Stimulated activated naive CD8-positive, alpha-beta T cell treated with anti-CD3 and anti-CD28 coated beads, Interleukin-15, Interleukin-2, amounts not matched to agents 100 ng/mL and 50 ng/mL, for 24 hours (primary cell): ENCODE results near the gene AKT3.

Experiments used
- H3K27ac Mint-ChIP-seq: one replicate; pipeline ENCODE4 v1.8.0; 2021; ENCODE audit warnings: mild to moderate bottlenecking, mixed read lengths
- H3K27me3 Mint-ChIP-seq: one replicate; pipeline ENCODE4 v1.8.0; 2021; ENCODE audit warnings: mixed read lengths
- H3K36me3 Mint-ChIP-seq: one replicate; pipeline ENCODE4 v1.8.0; 2021; ENCODE audit warnings: low read depth, mixed read lengths
- H3K4me1 Mint-ChIP-seq: one replicate; pipeline ENCODE4 v1.8.0; 2021; ENCODE audit warnings: low read depth, mixed read lengths
- H3K4me3 Mint-ChIP-seq: one replicate; pipeline ENCODE4 v1.8.0; 2021; ENCODE audit warnings: mild to moderate bottlenecking, mixed read lengths
- H3K9me3 Mint-ChIP-seq: one replicate; pipeline ENCODE4 v1.8.0; 2021; ENCODE audit warnings: mixed read lengths

Gene AKT3

DNA sequence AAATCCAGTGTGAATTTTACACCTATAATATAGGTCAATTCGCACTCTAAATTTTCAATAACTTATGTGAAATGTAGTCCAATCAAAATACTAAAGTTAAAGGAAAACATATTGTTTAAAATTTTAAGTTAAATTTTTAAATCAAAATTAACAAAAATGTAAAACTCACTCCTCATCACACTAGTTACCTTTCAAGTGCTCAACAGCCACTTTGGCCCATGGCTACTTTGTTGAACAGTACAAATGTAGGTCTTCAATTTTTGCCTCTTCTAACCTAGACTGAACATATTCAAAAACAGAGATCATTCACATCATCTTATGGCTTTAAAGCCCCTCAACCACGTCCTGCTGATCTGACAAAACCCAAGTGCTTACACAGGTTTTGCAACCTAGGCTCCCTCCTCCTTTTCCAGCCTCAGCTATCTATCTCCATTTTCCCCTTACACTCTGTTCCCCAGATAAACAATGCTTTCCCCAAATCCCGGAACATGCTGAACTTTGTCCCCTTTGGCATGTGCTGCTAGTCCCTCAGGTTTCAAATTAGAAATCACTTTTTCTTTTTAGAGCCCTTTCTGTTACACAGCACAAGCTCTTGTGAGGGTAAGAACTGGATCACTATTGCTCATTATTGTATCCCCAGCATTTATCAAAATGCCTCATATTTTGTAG lies 110.6 kb downstream of the AKT3 start:
- Mint-ChIP-seq H3K9me3 (no peaks in the 10 kb centered on the region), H3K27me3 (no peaks in the 10 kb centered on the region), H3K4me1 (peaks cover 20% of the 10 kb centered on the region), H3K27ac (no peak overlapping the region), H3K36me3 (peaks cover 17% of the 10 kb centered on the region), H3K4me3 (no peak overlapping the region)

DNA sequence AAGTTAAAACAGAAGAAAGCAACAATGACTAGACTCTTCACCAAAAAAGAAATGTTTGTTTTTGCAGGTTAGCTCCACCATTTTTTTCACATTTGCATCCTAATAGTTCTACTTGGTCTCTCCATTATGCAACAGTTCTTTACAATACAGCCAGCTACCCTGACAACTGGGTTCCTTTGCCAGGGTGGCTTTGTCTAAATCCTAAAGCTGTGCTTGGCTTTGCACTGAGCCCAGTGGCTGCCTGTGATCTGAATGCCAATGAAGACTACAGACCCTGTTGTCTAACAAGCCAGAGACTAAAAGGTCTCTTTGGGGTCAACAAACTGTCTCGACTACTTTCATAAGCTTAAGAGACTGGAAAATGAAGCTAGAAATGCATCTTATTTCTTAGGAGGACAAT lies 112.0 kb downstream of the AKT3 start:
- H3K36me3 Mint-ChIP-seq = peaks cover 16% of the 10 kb centered on the region
- H3K27ac Mint-ChIP-seq = no peak overlapping the region
- peaks cover 18% of the 10 kb centered on the region for H3K4me1 Mint-ChIP-seq
- H3K27me3 Mint-ChIP-seq = no peaks in the 10 kb centered on the region
- no peak overlapping the region for H3K4me3 Mint-ChIP-seq
- H3K9me3 Mint-ChIP-seq = no peaks in the 10 kb centered on the region

DNA sequence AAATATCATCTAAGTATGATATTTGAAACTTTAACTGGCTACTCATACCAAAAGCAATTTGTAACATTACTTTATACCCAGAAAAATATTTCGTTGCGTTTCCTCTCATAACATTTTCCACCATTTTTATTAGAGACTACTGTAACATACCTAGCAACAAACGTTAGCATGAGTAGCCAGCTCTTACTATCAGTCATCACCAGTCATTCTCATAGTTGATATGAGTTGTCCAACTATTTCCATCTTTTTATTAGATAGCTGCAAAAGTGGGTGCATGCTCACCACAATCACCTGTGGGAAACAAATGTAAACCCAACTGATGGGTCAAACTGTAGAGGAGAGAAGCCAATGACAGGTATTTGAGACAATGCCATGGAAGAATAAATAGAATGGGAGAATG lies 114.6 kb downstream of the AKT3 start:
- no peak overlapping the region for H3K27ac Mint-ChIP-seq
- H3K4me3 Mint-ChIP-seq = no peak overlapping the region
- H3K27me3 Mint-ChIP-seq = no peaks in the 10 kb centered on the region

DNA sequence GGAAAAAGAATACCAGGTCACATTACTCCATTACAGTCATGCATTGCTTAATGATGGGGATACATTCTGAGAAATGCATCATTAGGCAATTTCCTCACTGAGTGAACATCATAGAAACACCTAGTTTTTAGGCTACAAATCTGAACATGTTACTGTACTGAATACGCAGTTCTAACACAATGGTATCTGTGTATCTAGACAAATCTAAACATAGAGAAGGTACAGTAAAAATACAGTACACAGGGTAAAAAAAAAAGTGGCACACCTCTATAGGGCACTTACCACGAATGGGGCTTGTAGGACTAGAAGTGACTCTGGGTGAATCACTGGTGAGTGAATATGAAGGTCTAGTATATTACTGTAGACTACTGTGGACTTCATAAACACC lies 115.7 kb downstream of the AKT3 start:
- Mint-ChIP-seq H3K4me1 (peaks cover 22% of the 10 kb centered on the region), H3K27ac (no peak overlapping the region), H3K36me3 (peaks cover 15% of the 10 kb centered on the region)

More for the DNA sequence above, 114.6 kb downstream of the AKT3 start:
- Mint-ChIP-seq H3K36me3 (peaks cover 15% of the 10 kb centered on the region), H3K4me1 (peaks cover 13% of the 10 kb centered on the region), H3K9me3 (no peaks in the 10 kb centered on the region)

DNA sequence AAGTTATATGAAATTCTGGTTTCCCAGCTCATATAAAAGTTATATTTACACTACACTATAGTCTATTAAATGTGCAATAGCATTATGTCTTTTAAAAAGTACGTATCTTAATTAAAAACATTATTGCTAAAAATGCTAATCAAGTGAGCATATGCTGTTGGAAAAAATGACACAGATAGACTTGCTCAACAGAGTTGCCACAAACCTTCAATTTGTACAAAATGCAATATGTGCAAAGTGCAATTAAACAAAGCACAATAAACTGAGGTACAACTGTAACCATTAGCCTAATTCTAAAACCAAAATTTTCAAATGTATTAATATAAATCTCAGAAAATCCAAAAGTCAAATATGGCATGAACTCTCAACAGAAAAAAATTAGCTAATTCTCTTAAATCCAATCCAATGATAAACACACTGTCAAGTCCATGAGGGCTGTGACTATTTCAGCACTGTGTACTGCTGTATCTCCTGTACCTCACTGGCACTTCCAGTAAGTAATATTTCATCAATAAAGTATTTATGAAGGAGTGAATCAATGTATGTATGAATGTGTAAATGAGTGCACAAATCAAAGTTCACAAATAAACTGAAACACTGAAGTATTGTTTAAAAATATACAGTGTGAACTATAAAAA lies 116.3 kb downstream of the AKT3 start:
- H3K27ac Mint-ChIP-seq = no peak overlapping the region
- peaks cover 15% of the 10 kb centered on the region for H3K36me3 Mint-ChIP-seq
- H3K27me3 Mint-ChIP-seq = no peaks in the 10 kb centered on the region
- H3K4me3 Mint-ChIP-seq = no peak overlapping the region
- peaks cover 4% of the 10 kb centered on the region for H3K9me3 Mint-ChIP-seq
- peaks cover 27% of the 10 kb centered on the region for H3K4me1 Mint-ChIP-seq

More for the DNA sequence above, 115.7 kb downstream of the AKT3 start:
- peaks cover 4% of the 10 kb centered on the region for H3K9me3 Mint-ChIP-seq
- H3K4me3 Mint-ChIP-seq = no peak overlapping the region
- H3K27me3 Mint-ChIP-seq = no peaks in the 10 kb centered on the region

DNA sequence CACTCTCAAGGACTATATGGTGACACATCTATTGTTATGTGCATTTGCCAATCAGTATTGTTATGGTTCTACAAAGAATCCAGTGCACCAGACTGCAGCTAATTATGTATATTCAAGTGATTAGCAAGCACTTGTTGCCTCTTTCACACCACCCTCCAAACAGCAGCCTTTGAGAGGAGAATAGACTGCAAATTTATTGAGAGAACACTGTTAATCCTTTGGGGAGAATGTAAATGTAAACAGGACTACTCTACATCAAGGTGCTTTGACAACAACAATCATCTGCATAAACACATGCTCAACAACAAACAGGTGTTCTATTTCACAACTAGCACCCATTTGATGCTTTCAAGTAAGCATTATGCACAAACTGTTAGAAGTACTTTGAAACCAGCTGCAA lies 117.4 kb downstream of the AKT3 start:
- no peak overlapping the region for H3K4me3 Mint-ChIP-seq
- peaks cover 15% of the 10 kb centered on the region for H3K36me3 Mint-ChIP-seq
- no peaks in the 10 kb centered on the region for H3K27me3 Mint-ChIP-seq
- H3K4me1 Mint-ChIP-seq = peaks cover 34% of the 10 kb centered on the region
- H3K9me3 Mint-ChIP-seq = peaks cover 4% of the 10 kb centered on the region
- H3K27ac Mint-ChIP-seq = no peak overlapping the region

DNA sequence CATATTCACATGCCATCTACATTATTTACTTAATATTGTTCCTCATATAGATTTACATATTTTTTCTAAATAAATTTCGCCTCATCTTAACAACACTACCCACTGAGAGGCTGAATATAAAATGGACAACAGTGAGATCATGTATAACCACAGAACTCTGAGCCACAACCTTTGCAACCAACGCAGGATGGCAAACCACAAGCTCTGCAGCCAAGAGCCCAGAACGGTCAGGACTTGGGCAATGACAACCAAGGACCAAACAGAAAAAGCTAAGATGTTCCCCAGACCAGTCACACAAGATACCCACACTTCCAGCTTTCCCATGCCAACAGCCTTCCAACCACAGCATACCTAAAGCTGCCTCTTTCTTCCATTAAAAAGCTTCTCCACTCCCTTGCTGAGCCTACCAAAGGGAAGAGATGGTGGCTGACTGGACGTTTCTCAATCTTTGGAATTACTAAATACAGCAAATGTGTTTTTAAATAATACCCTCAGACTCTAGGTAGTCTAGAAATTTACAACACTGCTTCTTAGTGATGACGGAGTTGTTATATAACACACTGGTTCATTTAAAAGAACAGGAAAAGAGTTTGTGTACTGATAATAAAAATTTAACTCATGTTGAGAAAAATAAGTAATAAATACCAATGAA lies 117.9 kb downstream of the AKT3 start:
- Mint-ChIP-seq H3K4me3 (no peak overlapping the region), H3K27ac (peak overlapping the region; percentile 63), H3K4me1 (peaks cover 37% of the 10 kb centered on the region), H3K27me3 (no peaks in the 10 kb centered on the region), H3K36me3 (peaks cover 15% of the 10 kb centered on the region), H3K9me3 (peaks cover 4% of the 10 kb centered on the region)

DNA sequence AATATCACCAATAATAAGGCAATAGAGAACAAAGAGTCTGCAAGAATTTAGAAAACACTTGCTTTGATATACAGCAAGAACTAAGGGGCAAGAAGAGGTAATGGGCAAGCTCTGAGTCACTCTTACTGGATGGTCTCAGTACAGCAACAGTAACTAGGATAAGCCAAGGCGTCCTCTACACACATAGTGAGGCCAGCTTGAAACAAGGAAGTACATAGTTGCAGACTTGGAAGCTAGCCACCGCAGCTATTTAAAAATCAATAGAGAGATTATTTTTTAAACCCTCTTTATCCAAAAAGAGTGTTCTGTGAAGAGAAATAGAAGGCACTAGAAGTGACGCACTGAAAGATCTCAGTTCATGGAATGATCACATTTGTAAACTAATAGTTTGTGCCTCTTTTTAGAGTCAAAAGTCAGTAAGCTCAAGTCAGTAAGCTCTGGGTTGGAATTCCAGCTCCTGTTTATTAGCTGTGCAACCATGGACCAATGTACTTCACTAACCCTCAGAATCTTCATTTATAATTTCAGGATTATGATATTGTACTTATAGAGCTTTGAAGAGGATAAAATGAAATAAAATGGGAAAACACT lies 118.6 kb downstream of the AKT3 start:
- H3K27me3 Mint-ChIP-seq = no peaks in the 10 kb centered on the region
- H3K4me1 Mint-ChIP-seq = peaks cover 41% of the 10 kb centered on the region
- no peak overlapping the region for H3K27ac Mint-ChIP-seq
- H3K9me3 Mint-ChIP-seq = peaks cover 4% of the 10 kb centered on the region
- H3K4me3 Mint-ChIP-seq = no peak overlapping the region
- H3K36me3 Mint-ChIP-seq = peaks cover 15% of the 10 kb centered on the region

DNA sequence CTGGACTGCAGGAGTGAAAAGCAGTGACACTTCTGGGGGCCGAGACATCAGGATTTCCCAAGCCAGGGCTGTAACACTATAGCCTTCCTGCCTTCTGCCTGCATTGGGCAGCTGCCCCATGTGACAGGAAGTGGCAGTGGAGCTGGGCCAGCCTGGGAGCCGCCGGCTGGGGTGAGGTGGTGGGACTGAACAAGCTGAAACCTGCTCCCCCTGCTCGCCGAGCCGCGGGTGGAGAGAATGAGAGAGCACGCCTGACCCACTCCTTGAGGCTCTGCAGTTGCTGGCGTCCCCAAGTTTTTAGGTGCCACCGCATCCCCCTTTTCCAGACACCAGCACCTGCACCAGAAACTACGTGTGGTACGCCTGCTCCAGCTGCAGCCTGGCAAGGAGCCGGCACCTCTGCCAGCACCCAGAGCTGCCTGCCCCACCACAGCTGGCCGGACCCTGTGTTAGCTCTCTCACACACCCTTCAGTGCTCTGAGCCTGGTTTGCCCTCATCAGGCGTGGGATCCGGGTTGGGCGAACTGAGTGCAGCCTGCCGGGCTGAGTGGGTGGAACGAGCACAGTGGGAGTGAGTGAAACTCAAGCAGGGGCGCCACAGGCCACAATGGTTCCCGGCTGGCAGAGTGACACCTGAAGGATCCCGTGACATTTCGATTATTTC lies 119.4 kb downstream of the AKT3 start:
- Mint-ChIP-seq H3K9me3 (peaks cover 4% of the 10 kb centered on the region), H3K36me3 (peaks cover 15% of the 10 kb centered on the region), H3K4me3 (no peak overlapping the region), H3K4me1 (peaks cover 44% of the 10 kb centered on the region), H3K27ac (no peak overlapping the region), H3K27me3 (no peaks in the 10 kb centered on the region)

DNA sequence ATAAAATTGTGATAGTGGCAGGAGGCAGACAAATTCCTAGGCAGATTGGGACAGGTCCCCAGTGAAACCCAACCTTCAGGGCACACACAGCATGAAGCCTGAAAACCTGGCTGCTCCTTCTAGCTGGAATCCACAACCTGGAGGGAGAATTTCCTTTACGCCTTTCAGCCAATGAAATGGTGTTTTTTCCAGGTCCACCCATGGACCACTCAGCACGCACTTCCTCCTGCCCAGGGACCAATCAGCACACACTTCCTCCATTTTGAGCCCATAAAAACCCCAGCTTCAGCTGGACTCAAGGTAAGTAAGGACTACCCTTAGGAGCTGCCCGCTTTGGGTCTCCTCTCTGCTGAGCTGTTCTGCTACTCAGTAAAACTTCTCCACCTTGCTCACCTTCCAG lies 120.1 kb downstream of the AKT3 start:
- no peak overlapping the region for H3K27ac Mint-ChIP-seq
- no peak overlapping the region for H3K4me3 Mint-ChIP-seq
- H3K36me3 Mint-ChIP-seq = peaks cover 15% of the 10 kb centered on the region
- H3K4me1 Mint-ChIP-seq = peaks cover 44% of the 10 kb centered on the region
- H3K27me3 Mint-ChIP-seq = no peaks in the 10 kb centered on the region
- H3K9me3 Mint-ChIP-seq = peaks cover 4% of the 10 kb centered on the region

DNA sequence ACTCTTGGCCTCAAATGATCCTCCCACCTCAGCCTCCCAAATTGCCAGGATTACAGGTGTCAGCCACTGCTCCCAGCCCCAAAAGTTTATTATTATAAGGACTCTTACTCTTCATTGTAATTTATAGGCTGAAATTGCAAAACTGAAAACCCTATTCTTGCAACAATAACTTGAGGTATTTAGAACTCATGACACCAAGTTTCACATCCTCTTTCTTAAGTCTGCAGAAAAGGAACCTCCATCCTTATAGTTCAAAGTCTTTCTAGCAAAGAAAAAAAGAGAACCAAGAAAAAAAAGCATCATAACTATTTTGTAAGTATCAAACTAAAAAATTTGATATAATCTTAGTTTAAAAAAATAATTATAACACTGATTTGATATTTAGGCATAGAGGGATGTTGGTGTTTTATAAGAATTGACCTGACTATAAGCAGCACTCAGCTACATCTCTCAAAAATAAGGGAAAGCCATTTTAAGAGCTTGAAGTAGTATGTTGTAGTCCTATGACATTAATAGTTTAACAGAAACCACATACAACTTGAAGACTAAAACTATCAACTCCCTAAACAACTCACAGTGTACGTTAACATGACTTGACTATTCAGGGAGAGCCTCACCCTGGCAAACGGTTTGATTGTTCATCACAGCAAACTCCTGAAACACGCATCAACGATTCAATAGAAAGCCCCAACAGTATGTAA lies 122.4 kb downstream of the AKT3 start:
- Mint-ChIP-seq H3K4me3 (no peak overlapping the region), H3K36me3 (peaks cover 16% of the 10 kb centered on the region), H3K27me3 (no peaks in the 10 kb centered on the region), H3K9me3 (peaks cover 4% of the 10 kb centered on the region), H3K4me1 (peaks cover 62% of the 10 kb centered on the region), H3K27ac (no peak overlapping the region)

DNA sequence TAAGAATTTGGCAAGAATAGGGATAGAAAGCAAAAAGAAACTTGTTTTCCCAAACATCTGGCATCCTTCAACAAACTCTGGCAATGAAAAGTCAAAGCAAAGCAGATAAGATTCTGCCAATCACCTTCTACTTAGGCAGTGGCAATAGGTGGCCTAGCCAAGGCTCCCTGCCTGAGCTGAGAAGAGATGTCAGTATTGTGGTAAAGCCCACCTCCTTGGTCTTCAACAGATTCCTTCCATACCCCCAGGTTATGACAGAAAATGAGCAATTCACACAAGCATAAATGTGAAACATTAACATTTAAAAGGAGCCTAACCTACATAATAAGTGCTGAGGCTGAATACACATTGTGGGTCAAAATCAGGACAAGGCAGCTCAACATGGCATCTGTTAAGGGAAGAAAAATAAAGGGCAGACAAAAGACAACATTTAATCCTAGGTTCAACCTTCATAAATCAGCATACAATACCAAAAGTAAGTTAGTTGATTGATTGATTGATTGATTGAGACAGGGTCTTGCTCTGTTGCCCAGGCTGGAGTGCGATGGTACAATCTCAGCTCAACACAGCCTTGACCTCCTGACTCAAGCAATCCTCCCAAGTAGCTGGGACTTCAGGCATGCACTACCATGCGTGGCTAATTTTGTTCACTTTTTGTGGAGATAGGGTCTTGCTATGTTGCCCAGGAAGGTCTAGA lies 123.1 kb downstream of the AKT3 start:
- Mint-ChIP-seq H3K9me3 (peaks cover 4% of the 10 kb centered on the region), H3K36me3 (peaks cover 21% of the 10 kb centered on the region), H3K27ac (no peak overlapping the region), H3K27me3 (no peaks in the 10 kb centered on the region), H3K4me3 (no peak overlapping the region), H3K4me1 (peaks cover 63% of the 10 kb centered on the region)

DNA sequence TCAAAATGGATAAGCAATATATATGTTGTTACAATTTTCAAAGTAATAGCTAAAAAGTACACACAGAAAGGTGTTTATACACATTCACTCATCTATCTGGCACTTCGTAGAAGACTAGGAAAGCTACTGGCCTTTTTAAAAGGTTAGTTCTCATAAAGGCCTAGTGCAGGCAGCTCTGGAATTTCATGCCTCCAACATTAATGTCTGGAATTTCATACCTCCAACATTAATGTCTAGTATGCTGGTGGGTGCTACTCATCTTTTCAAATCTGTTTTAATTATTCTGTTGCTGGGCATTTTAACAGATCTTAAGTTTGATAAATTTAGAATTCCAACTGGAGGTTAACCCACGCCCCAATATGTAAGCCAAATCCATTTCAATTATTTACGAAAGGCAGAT lies 124.2 kb downstream of the AKT3 start:
- Mint-ChIP-seq H3K27me3 (no peaks in the 10 kb centered on the region), H3K4me3 (no peak overlapping the region), H3K36me3 (peaks cover 16% of the 10 kb centered on the region), H3K4me1 (peaks cover 63% of the 10 kb centered on the region), H3K9me3 (peaks cover 4% of the 10 kb centered on the region), H3K27ac (no peak overlapping the region)

DNA sequence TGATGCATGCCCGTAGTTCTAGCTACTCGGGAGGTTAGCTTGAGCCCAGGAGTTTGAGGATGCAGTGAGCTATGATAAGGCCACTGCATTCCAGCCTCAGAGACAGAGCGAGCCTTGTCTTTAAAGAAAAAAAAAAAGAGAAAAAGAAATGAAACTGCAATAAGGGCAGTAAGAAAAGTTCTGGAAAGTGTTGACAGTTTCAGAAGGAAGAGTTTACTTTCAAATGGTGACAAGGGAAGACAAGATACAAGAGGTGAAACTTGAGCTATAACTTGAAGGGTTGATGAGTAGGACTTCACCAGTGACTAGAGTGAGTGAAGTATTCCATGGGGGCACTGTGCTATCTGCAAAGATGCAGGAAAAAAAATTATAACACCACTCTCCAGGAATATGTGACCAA lies 125.0 kb downstream of the AKT3 start:
- Mint-ChIP-seq H3K9me3 (peaks cover 3% of the 10 kb centered on the region), H3K27me3 (no peaks in the 10 kb centered on the region), H3K4me3 (no peak overlapping the region), H3K27ac (peak overlapping the region; percentile 18), H3K36me3 (peaks cover 13% of the 10 kb centered on the region), H3K4me1 (peaks cover 62% of the 10 kb centered on the region)
